IMR-90 (cell line): ENCODE measurements around the gene PBX3. TPM values are rescaled to one million over a fixed set of nuclear protein-coding genes. Genes with fewer than 3 reads are reported as not detected.

ENCODE experiments used
- ATAC-seq: fragments of 200-7000 bp; cut with Tn5 transposase; 2 replicates; pipeline ENCODE4 v1.9.1; 2020; ENCODE audit warnings: low read depth, mild to moderate bottlenecking, moderate library complexity
- BruUV-seq: library from RNA; stranded (reverse); fragments of 400-500 nt; replicated peaks from 2 replicates; lab custom pipeline; 2021; lab: Mats Ljungman, UMichigan
- CTCF ChIA-PET: fragments of 300-600 bp; formaldehyde crosslinking; extraction: SDS; loops from one replicate; lab custom pipeline; 2021; ENCODE audit warnings: antibody characterized with exemption; lab: Yijun Ruan, JAX
- POLR2A ChIA-PET: fragments of 300-600 bp; sonication (Branson Sonifier 250); formaldehyde crosslinking; loops from one replicate; lab custom pipeline; 2022; ENCODE audit warnings: antibody characterized with exemption; ENCODE audit not compliant: unreplicated experiment; lab: Charles Lee
- DNase-seq: peaks from one replicate; pipeline ENCODE4 v3.0.0; 2013
- H2AFZ ChIP-seq: replicated peaks from 2 replicates; pipeline ENCODE3; 2013; ENCODE audit warnings: low read length, mild to moderate bottlenecking; ENCODE audit not compliant: poor library complexity
- H2AK5ac ChIP-seq: 2 replicates; pipeline ENCODE4 v1.6.1; 2013; ENCODE audit warnings: low read depth, low read length, inconsistent platforms
- H2AK9ac ChIP-seq: replicated peaks from 2 replicates; pipeline ENCODE3; 2013; ENCODE audit warnings: mild to moderate bottlenecking, low read depth, low read length, moderate library complexity; ENCODE audit not compliant: poor library complexity
- H2BK120ac ChIP-seq: 2 replicates; pipeline ENCODE4 v1.6.1; 2013; ENCODE audit warnings: low read depth, low read length, inconsistent platforms
- H2BK15ac ChIP-seq: 3 replicates; pipeline ENCODE4 v1.6.1; 2013; ENCODE audit warnings: low read depth, low read length, inconsistent platforms
- H2BK20ac ChIP-seq: 2 replicates; pipeline ENCODE4 v1.6.1; 2013; ENCODE audit warnings: low read depth, mild to moderate bottlenecking, inconsistent platforms, low read length, moderate library complexity
- H2BK5ac ChIP-seq: 2 replicates; pipeline ENCODE4 v1.6.1; 2013; ENCODE audit warnings: mild to moderate bottlenecking, low read depth, low read length, inconsistent platforms; ENCODE audit not compliant: poor library complexity, severe bottlenecking
- H3K14ac ChIP-seq: replicated peaks from 2 replicates; pipeline ENCODE4 v1.6.1; 2013; ENCODE audit warnings: low read depth, low read length, inconsistent platforms
- H3K18ac ChIP-seq: 2 replicates; pipeline ENCODE4 v1.6.1; 2013; ENCODE audit warnings: low read depth, low read length, control low read depth
- H3K23ac ChIP-seq: 2 replicates; pipeline ENCODE4 v1.6.1; 2013; ENCODE audit warnings: low read depth, low read length, inconsistent platforms
- H3K27ac ChIP-seq: 2 replicates; pipeline ENCODE4 v1.5.1; 2013; ENCODE audit warnings: mild to moderate bottlenecking, control low read depth, low read length; ENCODE audit not compliant: insufficient read depth
- H3K27me3 ChIP-seq: 2 replicates; pipeline ENCODE4 v1.6.1; 2013; ENCODE audit warnings: low read length; ENCODE audit not compliant: control insufficient read depth, insufficient read depth
- H3K36me3 ChIP-seq: 2 replicates; pipeline ENCODE4 v1.6.1; 2013; ENCODE audit warnings: low read length, mixed read lengths; ENCODE audit not compliant: control insufficient read depth, insufficient read depth
- H3K4ac ChIP-seq: 2 replicates; pipeline ENCODE4 v1.6.1; 2013; ENCODE audit warnings: low read depth, low read length, inconsistent platforms
- H3K4me1 ChIP-seq: 2 replicates; pipeline ENCODE4 v1.6.1; 2013; ENCODE audit warnings: low read length, mixed read lengths; ENCODE audit not compliant: control insufficient read depth, insufficient read depth
- H3K4me2 ChIP-seq: 2 replicates; pipeline ENCODE4 v1.6.1; 2013; ENCODE audit warnings: low read depth, mild to moderate bottlenecking, control low read depth, low read length, moderate library complexity
- H3K4me3 ChIP-seq: 2 replicates; pipeline ENCODE4 v1.5.1; 2013; ENCODE audit warnings: low read depth, mild to moderate bottlenecking, control low read depth, low read length, moderate library complexity; ENCODE audit not compliant: insufficient read depth
- H3K56ac ChIP-seq: 2 replicates; pipeline ENCODE4 v1.6.1; 2013; ENCODE audit warnings: low read length, inconsistent platforms; ENCODE audit not compliant: insufficient read depth; ENCODE audit errors: extremely low read depth
- H3K79me1 ChIP-seq, 2 experiments: 2 replicates each; pipeline ENCODE4 v1.6.1; 2013; ENCODE audit warnings: low read length in 2 of 2, inconsistent platforms in 1 of 2, low read depth in 1 of 2
- H3K9ac ChIP-seq: 2 replicates; pipeline ENCODE4 v1.6.1; 2013; ENCODE audit warnings: low read depth, low read length, control low read depth
- H3K9me1 ChIP-seq: 2 replicates; pipeline ENCODE4 v1.6.1; 2013; ENCODE audit warnings: low read length, inconsistent platforms; ENCODE audit not compliant: insufficient read depth
- H3K9me3 ChIP-seq: 2 replicates; pipeline ENCODE4 v1.6.1; 2013; ENCODE audit warnings: low read length; ENCODE audit not compliant: control insufficient read depth, insufficient read depth
- H4K20me1 ChIP-seq: 2 replicates; pipeline ENCODE4 v1.6.1; 2013; ENCODE audit warnings: low read length, inconsistent platforms; ENCODE audit not compliant: insufficient read depth
- H4K5ac ChIP-seq: 2 replicates; pipeline ENCODE4 v1.6.1; 2013; ENCODE audit warnings: mild to moderate bottlenecking, low read depth, low read length, control low read depth
- H4K8ac ChIP-seq, 2 experiments: 2 replicates each; pipeline ENCODE4 v1.6.1; 2013; ENCODE audit warnings: low read depth in 2 of 2, low read length in 2 of 2, control low read depth in 1 of 2, inconsistent platforms in 1 of 2
- H4K91ac ChIP-seq: 2 replicates; pipeline ENCODE4 v1.6.1; 2013; ENCODE audit warnings: low read depth, low read length, inconsistent platforms; ENCODE audit not compliant: insufficient read depth
- NFE2L2 ChIP-seq: fragments of 150-350 bp; IDR thresholded peaks from 2 replicates; pipeline ENCODE4 v1.6.1; 2016; ENCODE audit warnings: low read depth, mild to moderate bottlenecking, low read length
- RAD21 ChIP-seq: IDR thresholded peaks from 2 replicates; pipeline ENCODE4 v1.6.1; 2012; ENCODE audit warnings: low read length, improper control_type of control experiment
- RCOR1 ChIP-seq: IDR thresholded peaks from 2 replicates; pipeline ENCODE4 v1.6.1; 2012; ENCODE audit warnings: mild to moderate bottlenecking, low read length, improper control_type of control experiment; ENCODE audit not compliant: insufficient replicate concordance
- RFX5 ChIP-seq: IDR thresholded peaks from 2 replicates; pipeline ENCODE4 v1.8.0; 2012; ENCODE audit warnings: low read depth, mild to moderate bottlenecking, low read length, moderate library complexity
- SMC3 ChIP-seq: fragments of 150-350 bp; IDR thresholded peaks from 2 replicates; pipeline ENCODE4 v1.6.1; 2016; ENCODE audit warnings: low read depth, mild to moderate bottlenecking, antibody characterized with exemption, low read length, moderate library complexity
- WGBS, 2 experiments: methylation state at CpG; one replicate each; pipeline versions ENCODE4 v1.1.5 to v1.1.7; 2013; ENCODE audit warnings: missing lambda C conversion rate in 2 of 2; ENCODE audit not compliant: insufficient read length in 1 of 2; ENCODE audit errors: extremely low coverage in 2 of 2; 5-methylcytosine and 5-hydroxymethylcytosine counted together
- dilution Hi-C: fragments of 300-500 bp; cut with HindIII; formaldehyde crosslinking; loops from one replicate; pipeline ENCODE4 v1.14.3; 2018; ENCODE audit warnings: low sequenced_read_pairs; ENCODE audit not compliant: unreplicated experiment
- in situ Hi-C: fragments of 300-500 bp; cut with MboI; formaldehyde crosslinking; loops from 3 replicates; pipeline ENCODE4 v1.14.3; 2019; ENCODE audit warnings: low sequenced_read_pairs, inconsistent platforms, mixed read lengths
- intact Hi-C: fragments of 100-400 bp; cut with micrococcal nuclease; formaldehyde crosslinking; loops from 2 replicates; pipeline ENCODE4 v1.10.0; 2022
- polyA plus RNA-seq, 3 experiments: library from polyadenylated mRNA; depleted of rRNA; stranded (reverse); fragments of >200 nt; gene quantifications; 2 replicates each; pipeline ENCODE4 v1.2.3, GENCODE V29; 2012; ENCODE audit warnings: low replicate concordance in 1 of 3
- total RNA-seq: library from RNA; depleted of rRNA; stranded (reverse); fragments of >200 nt; gene quantifications from 2 replicates; pipeline ENCODE4 v1.2.3, GENCODE V29; 2012

The PBX3 gene
- total and polyA plus RNA-seq, 2 of the 4 experiments (the other 2 are of a cell fraction) = 12.0 to 15.6 TPM

DNA sequence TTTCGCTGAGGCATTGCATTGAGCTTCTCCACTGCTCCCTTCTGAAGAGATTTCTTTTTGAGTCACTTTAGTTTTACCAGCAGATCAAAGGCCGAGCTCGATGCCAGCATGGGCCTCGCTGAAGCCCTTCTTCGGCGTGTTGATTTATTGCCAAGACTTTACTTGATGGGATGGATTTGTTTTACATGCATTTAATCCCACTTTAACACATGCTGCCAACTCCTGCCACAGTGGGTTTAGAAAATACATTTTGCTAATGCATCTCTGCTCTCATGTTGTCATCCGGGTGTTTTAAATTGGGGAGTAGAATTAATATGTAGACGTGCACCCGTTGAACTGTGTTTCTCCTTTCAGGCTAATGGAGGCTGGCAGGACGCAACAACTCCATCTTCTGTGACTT is 218.3 kb downstream of the PBX3 start:
- no peak overlapping the region for H3K14ac ChIP-seq
- 83% methylated on average over 1 of the region's 10 CpGs; no CpG with 5 or more reads in 1 of the 2 experiments for WGBS, 2 experiments

More for the DNA sequence above, 218.3 kb downstream of the PBX3 start:
- Histone ChIP-seq H3K27me3 (no peaks in the 10 kb centered on the region), H4K20me1 (no peaks in the 10 kb centered on the region), H2AFZ (no peak overlapping the region), H3K36me3 (peaks cover 9% of the 10 kb centered on the region), H2BK20ac (no peak overlapping the region), H2AK9ac (no peak overlapping the region), H3K56ac (no peak overlapping the region), H2BK120ac (no peak overlapping the region), H3K79me1 (no peaks in the 10 kb centered on the region), H3K4me3 (no peak overlapping the region), H3K9ac (no peak overlapping the region), H4K8ac (no peak overlapping the region), H3K9me3 (no peaks in the 10 kb centered on the region), H3K9me1 (no peaks in the 10 kb centered on the region; the same call in 1 of the 2 replicates), H2AK5ac (no peak overlapping the region), H3K18ac (no peak overlapping the region), H3K4me2 (no peak overlapping the region), H3K27ac (no peak overlapping the region), H2BK15ac (no peak overlapping the region), H3K4me1 (no peaks in the 10 kb centered on the region), H4K91ac (no peak overlapping the region), H2BK5ac (no peak overlapping the region), H3K4ac (no peak overlapping the region), H3K23ac (no peak overlapping the region), H4K5ac (no peak overlapping the region)
- TF ChIP-seq RFX5 (no peak), SMC3 (no peak), RAD21 (no peak), NFE2L2 (no peak), RCOR1 (no peak)
- in situ Hi-C loops (no loop called here), dilution Hi-C loops (no loop called here), intact Hi-C loops (no loop called here)
- ATAC-seq (no peak), DNase-seq (no peak)
- CTCF ChIA-PET = no interaction called here
- BruUV-seq = no TSS peak
- POLR2A ChIA-PET = no interaction called here
